Right lobe of liver (tissue), 6 donors: ENCODE results near the gene CDC16. TPM values are rescaled to one million over a fixed set of nuclear protein-coding genes. Genes with fewer than 3 reads are reported as not detected.

Experiments
- ATAC-seq, 4 donors: fragments of 200-7000 bp; cut with Tn5 transposase; one replicate each; pipeline ENCODE4 v1.9.1; 2020; ENCODE audit warnings: mild to moderate bottlenecking in 4 of 4, moderate library complexity in 4 of 4
- DNase-seq, 3 donors: peaks; one replicate each; pipeline ENCODE4 v3.0.0-alpha.2; 2020
- H3K27ac ChIP-seq, 3 donors: fragments of 200-600 bp; one replicate each; pipeline ENCODE4 v1.8.0; 2022
- H3K27me3 ChIP-seq, 2 donors: fragments of 200-600 bp; one replicate each; pipeline ENCODE4 v1.8.0; 2022
- H3K36me3 ChIP-seq, 4 donors: fragments of 200-600 bp; sonication (generic) in 1 of 4; one replicate each; pipeline versions ENCODE4 v1.5.1 to v1.8.0; 2017 to 2022; ENCODE audit warnings: control low read depth in 1 of 4
- H3K4me1 ChIP-seq, 4 donors: fragments of 200-600 bp; sonication (generic) in 1 of 4; one replicate each; pipeline versions ENCODE4 v1.5.1 to v1.8.0; 2017 to 2022; ENCODE audit warnings: control low read depth in 1 of 4
- H3K4me3 ChIP-seq, 3 donors: fragments of 200-600 bp; one replicate each; pipeline ENCODE4 v1.8.0; 2022
- H3K9me3 ChIP-seq, 4 donors: fragments of 200-600 bp; sonication (generic) in 1 of 4; one replicate each; pipeline versions ENCODE4 v1.5.1 to v1.8.0; 2017 to 2022; ENCODE audit warnings: control low read depth in 1 of 4
- POLR2A ChIP-seq: fragments of 450-650 bp; IDR thresholded peaks from one replicate; pipeline ENCODE4 v1.6.1; 2017; ENCODE audit warnings: antibody characterized with exemption, mild to moderate bottlenecking
- WGBS: methylation state at CpG from one replicate; pipeline ENCODE4 v1.1.6; 2018; ENCODE audit warnings: low coverage, low lambda C conversion rate; ENCODE audit not compliant: insufficient coverage; ENCODE audit errors: missing lambda C conversion rate; 5-methylcytosine and 5-hydroxymethylcytosine counted together
- intact Hi-C, 2 donors: fragments of 100-400 bp; cut with DNase I; formaldehyde crosslinking; loops; one replicate each; pipeline versions ENCODE4 v1.11.2 to v1.14.1; 2022
- total RNA-seq, 6 experiments: library from RNA; depleted of rRNA in 2 of 6; stranded (reverse); fragments of >200 nt in 2 of 6; fragmentation: NEBNext Ultra II Directional in 3 of 6; extraction: Animal tissue kit (Norgen Biotek cat#: 25700) in 3 of 6; gene quantifications; one replicate each; pipeline versions ENCODE4 v1.1.0 to v1.2.4, GENCODE V29; 2016 to 2023
- TF ChIP-seq, protein P1 (sequence below), 4 donors: fragments of 200-600 bp in 3 of 4; fragments of 450-650 bp in 1 of 4; IDR thresholded peaks; one replicate each; pipeline versions ENCODE4 v1.5.1 to v1.8.0; 2016 to 2022; ENCODE audit warnings: antibody characterized with exemption in 4 of 4, mild to moderate bottlenecking in 2 of 4
- donor health status: DM: no; HTN: yes; CAD: no.
- donor health status: DM: no; HTN: no; CAD: no.
- donor health status: DM: no; HTN: no; CAD: no.
- donor health status: DM: no; HTN: yes; CAD: no.
- donor health status: DM: no; HTN: yes; CAD: no.

Gene CDC16
- total RNA-seq, 6 experiments from 2014 or later, result 28.4 to 47.6 (median 35.8) TPM

GRCh38 chr13:114296448-114296847, 61.8 kb downstream of the CDC16 start:
- DNase-seq (no peak), ATAC-seq (no peak)
- peaks cover 0 to 5% (median 0%) of the 10 kb centered on the region in 4 donors for H3K4me1 ChIP-seq
- intact Hi-C loops, result no loop called here
- no peaks in the 10 kb centered on the region for H3K9me3 ChIP-seq
- 80% methylated on average over 10 of the region's 10 CpGs for WGBS
- TF ChIP-seq POLR2A, result no peak
- TF ChIP-seq, protein P1, sequence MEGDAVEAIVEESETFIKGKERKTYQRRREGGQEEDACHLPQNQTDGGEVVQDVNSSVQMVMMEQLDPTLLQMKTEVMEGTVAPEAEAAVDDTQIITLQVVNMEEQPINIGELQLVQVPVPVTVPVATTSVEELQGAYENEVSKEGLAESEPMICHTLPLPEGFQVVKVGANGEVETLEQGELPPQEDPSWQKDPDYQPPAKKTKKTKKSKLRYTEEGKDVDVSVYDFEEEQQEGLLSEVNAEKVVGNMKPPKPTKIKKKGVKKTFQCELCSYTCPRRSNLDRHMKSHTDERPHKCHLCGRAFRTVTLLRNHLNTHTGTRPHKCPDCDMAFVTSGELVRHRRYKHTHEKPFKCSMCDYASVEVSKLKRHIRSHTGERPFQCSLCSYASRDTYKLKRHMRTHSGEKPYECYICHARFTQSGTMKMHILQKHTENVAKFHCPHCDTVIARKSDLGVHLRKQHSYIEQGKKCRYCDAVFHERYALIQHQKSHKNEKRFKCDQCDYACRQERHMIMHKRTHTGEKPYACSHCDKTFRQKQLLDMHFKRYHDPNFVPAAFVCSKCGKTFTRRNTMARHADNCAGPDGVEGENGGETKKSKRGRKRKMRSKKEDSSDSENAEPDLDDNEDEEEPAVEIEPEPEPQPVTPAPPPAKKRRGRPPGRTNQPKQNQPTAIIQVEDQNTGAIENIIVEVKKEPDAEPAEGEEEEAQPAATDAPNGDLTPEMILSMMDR (IDR thresholded peaks at IDR 0.05), result no peak
- H3K36me3 ChIP-seq, result peaks cover 0 to 32% (median 0%) of the 10 kb centered on the region in 4 donors
- H3K27me3 ChIP-seq, result no peaks in the 10 kb centered on the region
- no peak overlapping the region for H3K27ac ChIP-seq
- no peak overlapping the region for H3K4me3 ChIP-seq

DNA sequence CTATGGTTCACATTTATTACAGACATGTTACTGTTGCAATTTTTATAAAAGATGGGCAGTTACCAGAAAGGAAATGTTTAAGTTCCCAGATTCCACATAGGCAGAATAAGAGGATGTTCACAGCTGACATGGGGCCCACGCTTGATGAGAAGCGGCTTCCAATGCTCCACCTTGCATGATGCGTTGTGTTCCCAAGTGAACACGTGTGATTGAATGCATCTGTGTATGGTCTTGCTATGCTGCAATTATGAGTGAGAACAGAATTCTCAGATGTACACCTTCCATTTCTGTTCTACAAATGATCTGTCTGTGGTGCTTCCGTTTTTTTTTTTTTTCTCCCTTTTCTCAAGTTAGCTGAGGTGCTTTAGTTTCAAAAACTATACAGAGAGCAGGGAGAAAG, 62.2 kb downstream of the CDC16 start:
- H3K36me3 ChIP-seq, result peaks cover 0 to 32% (median 2%) of the 10 kb centered on the region in 4 donors
- H3K27me3 ChIP-seq, result no peaks in the 10 kb centered on the region
- no peak for TF ChIP-seq POLR2A
- TF ChIP-seq, protein P1 (IDR thresholded peaks at IDR 0.05), result no peak
- H3K27ac ChIP-seq, result no peak overlapping the region
- H3K4me1 ChIP-seq, result peaks cover 0 to 5% (median 0%) of the 10 kb centered on the region in 4 donors
- no peaks in the 10 kb centered on the region for H3K9me3 ChIP-seq
- H3K4me3 ChIP-seq, result no peak overlapping the region
- intact Hi-C loops, result no loop called here
- ATAC-seq (no peak), DNase-seq (no peak)
- WGBS, result 86% methylated on average over 5 of the region's 5 CpGs

- 96% methylated on average over 7 of the region's 12 CpGs for WGBS
- Histone ChIP-seq H3K9me3 (no peaks in the 10 kb centered on the region), H3K27me3 (no peaks in the 10 kb centered on the region), H3K4me3 (no peak overlapping the region), H3K27ac (no peak overlapping the region), H3K4me1 (peaks cover 0 to 5% (median 0%) of the 10 kb centered on the region in 4 donors), H3K36me3 (peaks cover 0 to 28% (median 6%) of the 10 kb centered on the region in 4 donors)
- intact Hi-C loops, result no loop called here
- TF ChIP-seq POLR2A, result no peak
- TF ChIP-seq, protein P1 (IDR thresholded peaks at IDR 0.05), result no peak
- ATAC-seq, result no peak
- no peak for DNase-seq
Observed at GRCh38 chr13:114298866-114299265, 64.2 kb downstream of the CDC16 start.

DNA sequence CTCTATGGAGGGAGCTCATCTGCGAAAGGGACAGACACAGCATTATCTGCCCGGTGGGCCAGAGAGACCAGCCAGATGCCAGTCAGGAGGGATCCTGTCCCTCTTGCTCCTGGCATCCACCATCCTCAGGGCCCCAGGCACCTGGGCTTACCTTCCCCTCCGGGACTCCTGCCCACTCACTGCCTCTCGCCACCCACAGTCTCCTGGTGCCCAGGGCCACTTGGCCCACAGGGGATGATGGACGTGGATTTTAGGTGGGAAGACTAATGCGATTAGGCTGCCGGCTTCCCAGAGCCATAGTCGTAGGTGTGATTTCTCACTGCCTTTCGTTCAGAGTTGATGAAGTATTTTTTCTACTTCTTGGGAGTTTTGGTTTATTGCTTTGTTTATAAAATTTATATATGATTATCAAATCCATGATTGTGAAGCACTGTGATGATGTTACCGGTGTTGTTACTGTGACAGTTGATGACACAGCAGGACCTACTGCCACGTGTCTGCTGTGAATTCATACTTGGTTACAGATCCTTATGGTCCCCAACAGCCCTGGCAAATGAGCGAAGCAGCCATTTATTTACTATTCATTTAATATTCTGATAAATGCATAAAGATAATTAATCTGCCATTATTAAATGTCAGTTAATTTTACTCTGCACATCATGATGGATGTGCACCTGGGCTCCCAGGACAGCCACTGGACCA, 65.1 kb downstream of the CDC16 start:
- Histone ChIP-seq H3K36me3 (peaks cover 0 to 36% (median 6%) of the 10 kb centered on the region in 4 donors), H3K9me3 (no peaks in the 10 kb centered on the region), H3K27me3 (no peaks in the 10 kb centered on the region), H3K4me3 (no peak overlapping the region), H3K27ac (no peak overlapping the region), H3K4me1 (peaks cover 0 to 5% (median 0%) of the 10 kb centered on the region in 4 donors)
- DNase-seq (no peak), ATAC-seq (no peak)
- intact Hi-C loops, result no loop called here
- WGBS, result 95% methylated on average over 8 of the region's 12 CpGs
- no peak for TF ChIP-seq POLR2A
- TF ChIP-seq, protein P1 (IDR thresholded peaks at IDR 0.05), result no peak
